HG02610 (cell line): ENCODE measurements around the gene FGFBP1.

ENCODE experiments used
- ATAC-seq: cut with Tn5 transposase; IDR thresholded peaks from one replicate; pipeline ENCODE4 v1.9.1; 2021; ENCODE audit warnings: mild to moderate bottlenecking, moderate library complexity; ENCODE audit not compliant: unreplicated experiment

Gene FGFBP1

DNA sequence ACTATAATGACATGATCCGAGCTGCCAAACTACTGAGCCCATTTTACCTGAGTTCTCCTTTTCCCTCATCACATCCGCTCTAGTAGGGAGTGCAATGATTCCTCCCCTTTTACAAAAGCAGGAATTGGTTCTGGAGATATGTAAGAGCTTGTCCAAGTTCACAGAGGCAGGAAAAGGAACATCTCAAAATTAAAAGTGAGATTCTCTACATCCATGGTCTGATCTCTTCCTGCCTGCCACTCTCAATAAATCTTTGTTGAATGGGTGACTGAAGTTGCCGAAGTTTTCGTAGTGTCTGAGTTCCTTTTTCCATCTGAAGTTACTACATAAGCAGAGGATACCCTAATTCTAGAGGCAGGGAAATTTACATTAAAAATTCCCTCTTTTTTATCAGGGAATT is at the start of gene FGFBP1:
Gene FGFBP1 (minus strand): TSS at position 101 of the 400 bp plus-strand sequence. CDS start 2,108 bp downstream, outside the sequence.
- no peak for ATAC-seq

DNA sequence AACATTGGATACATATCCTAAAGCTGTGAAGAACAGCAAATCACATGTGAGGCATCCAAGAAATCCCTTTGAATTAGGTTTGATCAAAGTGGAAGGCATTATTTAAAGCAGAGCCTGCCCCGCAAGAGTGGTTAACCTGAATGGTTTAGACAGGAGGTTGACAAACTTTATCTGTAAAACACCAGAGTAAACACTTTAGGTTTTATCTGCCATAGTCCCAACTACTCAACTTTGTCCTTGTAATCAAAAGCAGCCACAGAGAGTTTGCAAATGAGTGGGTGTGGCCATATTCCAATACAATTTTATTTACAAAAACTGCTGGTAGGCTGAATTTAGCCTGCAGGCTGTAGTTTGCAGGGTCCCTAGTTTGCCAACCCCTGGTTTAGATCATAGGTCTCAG is 49.7 kb upstream of the FGFBP1 start:
- ATAC-seq = no peak

DNA sequence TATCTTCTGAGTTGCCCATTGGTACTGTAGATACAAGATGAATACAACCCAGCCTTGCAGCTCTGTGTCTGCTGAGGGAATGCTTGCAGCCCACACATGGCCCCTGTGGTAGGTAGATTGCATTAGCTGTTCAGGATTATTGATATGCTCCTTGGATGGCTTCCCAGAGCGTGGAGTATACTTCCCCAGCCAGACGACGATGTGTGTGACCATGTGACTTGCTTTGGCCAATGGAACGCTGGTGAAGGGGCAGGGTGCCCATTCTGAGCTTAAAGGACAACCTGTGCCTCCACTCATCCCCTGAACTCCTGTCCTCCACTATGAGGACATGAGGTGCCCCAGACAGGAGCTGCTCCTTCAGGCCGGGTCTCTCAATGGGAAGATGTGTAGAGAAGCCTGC is 48.4 kb upstream of the FGFBP1 start:
- no peak for ATAC-seq

DNA sequence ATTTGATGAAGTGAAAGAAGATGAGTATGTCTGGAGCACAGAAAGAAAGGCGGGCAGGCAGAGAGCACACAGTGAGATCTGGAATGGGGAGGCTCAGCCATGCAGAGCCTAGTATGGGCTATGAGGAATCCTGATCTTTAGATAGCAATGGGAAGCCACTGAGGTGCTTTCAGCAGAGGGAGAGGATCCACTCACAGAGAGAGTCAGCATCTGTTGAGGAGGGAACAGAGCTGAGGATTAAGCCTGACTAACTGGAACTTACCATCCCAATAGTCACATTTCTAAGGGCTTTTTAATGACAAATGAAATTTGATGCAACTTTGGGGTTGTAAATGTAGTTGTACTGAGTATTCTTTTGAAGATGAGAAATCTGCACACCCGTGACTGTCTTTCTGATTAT is 45.1 kb upstream of the FGFBP1 start:
- ATAC-seq = no peak

DNA sequence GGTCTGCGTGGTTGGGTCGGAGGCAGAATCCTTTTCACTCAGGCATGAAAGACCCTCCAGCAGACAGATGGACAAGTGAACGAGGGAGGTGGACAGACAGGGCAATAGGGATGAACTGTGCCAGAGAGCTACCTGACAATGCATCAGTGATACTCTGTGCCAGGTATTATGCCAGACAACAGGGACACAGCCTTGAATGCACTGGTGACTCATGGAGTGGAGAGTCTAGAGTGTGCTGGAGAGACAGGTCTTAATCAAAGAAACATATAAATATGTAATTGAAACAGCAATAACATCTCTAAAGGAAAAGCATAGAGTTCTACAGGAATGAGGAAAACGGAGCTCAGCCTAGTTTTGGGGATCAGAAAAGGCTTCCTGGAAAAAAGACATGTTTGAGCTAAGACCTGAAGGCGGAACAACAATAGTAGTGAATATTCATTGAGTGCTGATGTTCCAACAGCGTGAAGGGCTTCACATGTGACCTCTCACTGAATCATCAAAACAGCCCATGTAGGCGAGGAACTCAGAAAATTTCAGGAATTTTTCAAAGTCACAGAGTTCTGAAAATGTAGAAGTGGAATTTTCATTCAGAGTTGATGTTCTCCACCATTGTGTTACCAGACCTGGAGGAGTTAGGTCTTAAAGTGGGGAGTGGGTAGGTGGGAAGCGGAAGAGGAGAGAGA is 44.4 kb upstream of the FGFBP1 start:
- ATAC-seq = no peak

DNA sequence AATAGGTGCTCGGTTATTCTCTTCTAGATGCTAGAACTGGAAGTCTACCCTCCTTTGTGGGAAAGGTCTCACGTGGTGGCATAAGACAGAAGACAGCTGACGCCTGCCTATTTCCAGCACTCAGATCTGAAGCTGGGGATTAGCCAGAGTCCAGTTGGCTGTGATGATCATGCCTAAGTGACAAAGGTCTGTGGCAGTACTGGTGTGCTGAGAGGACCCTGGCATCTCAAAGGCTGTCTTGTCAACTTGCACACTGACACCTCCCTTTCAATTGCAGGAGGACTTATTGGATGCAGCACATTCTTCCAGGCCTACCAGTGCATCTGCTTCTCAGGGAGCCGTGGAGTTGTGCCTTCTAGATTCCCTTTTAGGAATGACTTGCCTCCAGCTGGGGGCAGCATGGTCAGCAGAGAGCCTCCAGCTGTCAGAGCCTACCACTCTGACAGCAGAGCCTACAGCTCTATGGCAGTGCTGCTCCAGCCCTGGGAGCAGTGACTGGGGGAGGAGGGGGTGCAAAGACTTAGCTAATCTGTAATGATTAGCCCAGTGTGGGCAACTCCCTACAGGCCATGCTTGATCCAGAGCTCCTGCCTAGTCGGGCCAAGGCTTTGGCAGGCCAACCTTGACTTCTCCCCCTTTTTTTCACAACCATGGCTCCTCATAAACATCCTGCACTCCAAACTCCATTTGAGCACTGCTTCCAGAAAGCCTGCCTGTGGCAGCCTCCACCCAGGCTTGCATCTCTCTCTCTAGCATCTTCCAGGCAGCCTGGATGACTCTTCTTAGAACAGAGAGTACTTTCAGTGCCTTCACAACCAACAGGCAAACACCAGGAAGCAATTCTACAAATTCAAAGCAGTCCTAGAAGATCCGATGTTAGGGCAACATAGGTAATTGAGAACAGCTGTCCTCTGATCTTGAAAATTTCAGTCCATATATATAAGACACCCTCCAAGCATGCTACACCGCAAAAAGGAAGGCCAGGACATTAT is 38.2 kb upstream of the FGFBP1 start:
- no peak for ATAC-seq

DNA sequence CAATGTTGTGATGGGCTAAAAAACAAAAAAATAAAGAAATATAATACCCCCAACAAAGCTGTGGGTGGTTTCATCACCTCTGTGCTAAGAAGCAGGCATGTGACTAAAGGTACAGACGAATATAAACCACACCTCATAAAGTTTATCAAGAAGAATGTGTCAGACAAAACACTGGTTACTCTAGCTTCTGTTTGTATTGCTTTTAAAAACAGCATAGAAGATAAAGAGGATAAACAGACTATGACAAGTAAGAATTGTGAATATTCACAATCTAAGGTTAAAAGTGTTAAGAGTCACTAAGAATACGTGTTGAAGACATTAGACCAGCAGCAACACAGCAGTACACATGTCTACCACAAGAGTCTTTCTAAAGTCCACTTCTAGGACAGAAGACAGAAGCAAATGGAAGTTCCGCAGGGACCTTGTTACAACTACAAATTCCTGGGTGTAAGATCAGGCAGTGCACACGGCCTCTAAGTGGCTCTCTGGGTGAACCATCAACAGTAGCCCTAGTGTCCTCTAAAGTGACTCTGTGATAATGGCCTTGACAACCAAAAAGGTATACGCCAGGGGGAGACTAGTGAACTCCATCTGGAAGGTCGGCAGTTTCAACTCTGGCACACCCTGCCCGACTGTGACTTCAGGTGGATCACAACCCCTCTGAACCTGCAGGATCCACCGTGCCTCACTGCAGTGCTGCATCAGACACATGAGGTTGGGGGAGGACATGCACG is 32.7 kb upstream of the FGFBP1 start:
- ATAC-seq = no peak

DNA sequence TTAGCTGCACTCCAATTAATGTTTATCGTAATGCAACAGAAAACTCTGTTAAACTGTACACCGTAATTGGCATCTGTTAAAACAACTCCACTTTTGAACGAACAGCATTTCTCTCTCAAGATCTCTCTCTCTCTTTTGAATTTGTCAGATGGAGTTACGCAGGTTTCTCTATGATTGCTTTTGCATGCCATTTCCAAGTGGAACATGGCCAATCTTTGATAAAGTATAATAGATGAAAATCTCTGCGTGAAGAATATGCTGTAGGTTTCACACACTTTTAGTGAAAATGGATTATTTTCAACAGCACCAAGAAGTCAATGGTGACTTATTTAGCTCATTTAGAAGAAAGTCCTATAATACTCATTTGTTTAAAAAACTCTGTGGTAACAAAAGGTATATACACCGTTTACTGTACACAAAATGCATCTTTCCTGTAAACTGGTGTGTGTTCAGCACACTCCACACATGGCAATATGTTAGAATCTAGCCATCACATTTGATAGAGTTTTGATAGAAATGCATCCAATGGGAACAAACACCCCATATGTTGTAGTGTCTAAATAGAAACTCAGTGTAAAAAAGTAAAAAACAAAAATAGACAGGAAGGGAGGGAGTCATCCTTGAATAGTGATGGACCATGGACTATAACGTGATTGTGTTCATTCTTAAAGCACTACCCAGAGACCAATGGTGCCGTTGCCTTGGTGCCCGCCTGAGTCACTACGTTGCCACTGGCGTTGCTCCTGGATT is 30.2 kb upstream of the FGFBP1 start:
- ATAC-seq = no peak

DNA sequence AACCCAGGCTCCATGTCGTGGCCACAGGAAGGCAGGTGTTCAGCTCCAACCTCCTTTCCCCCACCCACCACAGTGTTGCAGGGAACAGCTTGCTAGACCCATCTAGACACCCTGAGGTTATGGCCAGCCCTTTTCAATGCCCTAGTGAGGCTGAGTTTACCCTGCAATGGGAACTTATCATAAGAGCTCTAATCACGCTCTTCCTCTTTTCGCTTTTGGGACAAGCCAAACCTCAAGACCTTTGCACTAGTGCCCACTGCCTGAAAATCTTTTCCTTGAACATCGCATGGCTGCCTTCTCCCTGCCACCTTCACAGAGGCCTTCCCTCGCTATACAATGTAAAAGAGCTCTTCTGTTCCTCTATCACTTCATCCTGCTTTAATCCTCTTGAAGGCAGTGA is 26.8 kb upstream of the FGFBP1 start:
- ATAC-seq = no peak

DNA sequence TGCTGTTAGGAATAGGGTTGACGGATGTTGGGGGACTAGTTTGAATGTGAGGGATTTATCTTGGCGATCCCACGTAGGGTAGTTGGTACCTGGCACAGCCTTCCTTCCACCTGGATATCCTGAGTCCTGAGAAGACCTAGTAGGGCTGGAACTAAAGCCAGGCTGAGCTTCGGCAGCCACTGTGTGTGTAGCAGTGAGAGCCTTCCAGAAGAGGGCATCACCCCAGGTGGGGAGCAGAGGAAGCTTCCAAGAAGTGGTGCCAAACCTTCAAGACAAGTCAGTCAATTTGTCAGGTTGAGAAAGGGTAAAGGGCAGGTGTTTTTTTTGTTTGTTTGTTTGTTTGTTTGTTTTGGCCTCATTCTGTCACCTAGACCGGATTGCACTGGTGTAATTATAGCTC is 25.6 kb upstream of the FGFBP1 start:
- ATAC-seq = no peak

DNA sequence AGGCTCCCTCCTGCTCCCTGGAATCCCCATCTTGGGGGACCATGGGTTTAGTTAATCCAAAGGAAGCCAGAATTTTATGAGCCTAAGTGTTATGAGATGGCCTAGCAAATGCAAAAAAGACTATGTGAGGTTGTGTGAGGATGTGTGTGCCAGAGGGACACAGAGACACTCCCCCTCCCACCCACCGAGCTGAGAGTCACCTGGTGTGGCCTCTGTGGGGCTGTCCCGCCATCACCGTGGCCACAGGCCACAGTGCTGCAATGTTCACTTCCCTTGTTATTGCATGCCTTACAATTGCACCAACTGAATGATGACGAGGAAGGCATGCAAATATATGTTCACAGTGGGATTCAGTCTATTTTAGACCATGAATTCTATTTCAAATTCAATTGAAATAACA is 25.0 kb upstream of the FGFBP1 start:
- ATAC-seq = peak; percentile 87

DNA sequence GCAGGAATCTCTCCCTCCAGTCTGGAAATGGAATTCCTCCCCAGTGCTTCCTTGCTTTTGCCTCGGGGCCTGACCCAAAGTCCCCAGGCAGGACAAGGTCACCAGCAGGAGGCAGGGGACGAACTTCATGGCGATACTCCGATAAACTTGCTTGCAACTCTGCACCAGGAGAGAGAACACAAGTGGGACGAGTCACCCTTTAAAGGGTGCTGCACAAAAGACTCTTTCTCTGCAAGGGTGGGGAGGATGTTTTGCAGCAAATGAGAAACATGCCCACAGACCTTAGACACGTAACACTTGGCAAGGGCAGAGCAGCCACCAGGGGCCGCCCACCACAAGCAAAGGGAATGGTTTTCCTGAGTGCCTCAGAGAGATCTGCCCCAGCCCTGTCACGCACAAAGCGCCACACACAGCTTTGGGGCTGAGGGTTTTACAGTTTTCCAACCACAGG is 24.5 kb upstream of the FGFBP1 start, which contains the start of gene FGFBP2:
Gene FGFBP2 (minus strand): TSS at position 175 of the 451 bp plus-strand sequence. CDS start 46 bp downstream, at position 129.
- ATAC-seq = peak; percentile 43

DNA sequence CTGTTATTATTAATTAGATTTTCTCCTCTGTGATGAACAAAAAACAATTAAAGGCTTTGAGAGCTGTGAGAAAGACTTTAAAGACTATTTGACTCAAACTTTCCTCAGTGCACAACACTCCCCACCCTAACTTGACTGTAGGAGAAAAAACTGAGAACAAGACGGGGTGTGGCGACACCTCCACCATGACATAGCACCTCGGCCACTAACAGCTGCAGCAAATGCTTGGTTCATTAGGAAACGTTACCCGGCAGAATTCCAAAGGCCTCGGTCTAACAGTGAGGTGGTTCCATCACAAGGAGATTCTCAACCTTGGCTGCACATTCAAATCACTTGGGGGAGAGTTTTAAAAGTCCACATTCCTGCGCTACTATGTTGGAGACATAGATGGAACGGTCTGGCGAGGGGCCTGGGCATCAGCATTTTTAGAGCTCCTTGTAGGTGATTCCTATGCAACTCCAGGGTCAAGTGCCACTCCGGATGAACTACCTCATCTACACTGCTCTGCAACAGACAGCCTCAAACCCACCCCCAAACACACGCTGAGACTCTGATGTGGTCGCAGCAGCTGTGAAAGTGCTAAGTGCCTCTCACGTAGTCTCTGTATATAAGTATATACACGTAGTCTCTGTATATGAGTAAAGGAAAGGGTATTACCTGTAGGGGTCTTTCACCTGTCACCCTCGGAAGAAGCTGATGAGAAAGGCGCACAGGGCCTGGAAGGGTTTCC is 23.4 kb upstream of the FGFBP1 start:
- ATAC-seq = no peak

DNA sequence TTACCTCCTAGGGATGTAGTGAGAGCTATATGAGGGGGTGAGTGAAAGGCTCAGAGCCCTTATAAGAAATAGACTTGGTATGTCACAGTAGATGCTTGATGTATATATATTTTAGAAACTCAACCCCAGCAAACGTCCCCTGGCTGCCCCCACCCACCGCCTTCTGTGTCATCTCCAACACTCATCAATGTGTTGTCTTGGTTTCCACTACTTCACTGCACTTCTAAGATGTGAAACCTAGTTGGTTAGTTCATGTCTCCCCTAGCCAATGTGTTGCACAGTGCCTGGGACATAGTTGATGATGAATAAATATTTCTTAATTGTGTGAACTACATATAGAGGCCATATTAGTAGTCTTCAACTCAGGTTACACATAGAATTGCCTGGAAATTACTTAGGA is 20.0 kb upstream of the FGFBP1 start:
- ATAC-seq = no peak

DNA sequence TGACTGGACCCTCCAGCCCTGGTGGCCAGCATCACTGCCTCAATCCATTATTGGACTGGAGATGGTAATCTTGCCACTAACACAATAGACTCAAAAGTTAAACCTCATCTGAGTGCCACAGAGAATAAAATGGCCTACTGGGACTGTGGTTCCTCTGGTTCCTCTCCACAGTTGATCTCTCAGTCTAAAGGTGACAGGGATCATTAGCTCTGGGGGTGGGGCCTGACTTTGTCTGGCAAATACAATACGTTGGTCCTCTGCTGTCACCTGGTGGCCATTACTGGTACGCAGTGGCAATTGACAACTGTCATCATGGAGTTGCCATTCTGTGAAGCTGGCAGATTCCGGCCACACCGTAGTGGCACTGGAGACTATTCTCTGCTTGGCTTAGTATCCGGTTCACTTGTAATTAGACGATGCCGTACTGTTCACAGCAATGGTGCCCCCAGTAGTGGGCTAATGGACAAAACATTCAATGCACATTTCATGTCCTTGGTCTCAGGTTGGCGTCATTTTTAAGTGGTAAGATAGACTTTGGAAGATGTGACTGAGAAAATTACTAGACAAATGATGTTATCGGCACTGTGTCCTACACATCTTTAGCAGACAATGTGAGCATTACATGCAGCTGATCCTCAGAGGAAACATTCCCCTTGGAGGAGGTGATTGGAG is 17.8 kb upstream of the FGFBP1 start:
- ATAC-seq = peak; percentile 87

DNA sequence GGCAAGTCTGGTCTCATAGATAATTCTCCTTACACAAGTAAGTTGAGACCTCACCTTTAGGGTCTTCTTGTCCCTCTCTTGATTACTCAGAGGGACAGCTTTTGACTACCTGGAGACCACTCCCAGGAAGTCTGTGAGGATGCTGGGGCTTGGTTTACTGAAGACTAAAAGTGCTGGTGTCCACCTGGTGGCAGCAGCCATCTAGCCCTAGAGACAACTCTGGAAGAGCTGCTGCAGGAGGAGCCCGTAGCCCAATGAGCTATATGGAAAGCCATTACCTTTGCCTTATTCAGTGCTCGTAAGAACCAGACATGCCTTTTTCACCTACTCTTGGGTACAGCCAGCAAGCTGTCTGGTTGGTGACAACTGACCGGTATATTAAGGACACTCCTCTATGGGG is 17.1 kb upstream of the FGFBP1 start:
- ATAC-seq = no peak

DNA sequence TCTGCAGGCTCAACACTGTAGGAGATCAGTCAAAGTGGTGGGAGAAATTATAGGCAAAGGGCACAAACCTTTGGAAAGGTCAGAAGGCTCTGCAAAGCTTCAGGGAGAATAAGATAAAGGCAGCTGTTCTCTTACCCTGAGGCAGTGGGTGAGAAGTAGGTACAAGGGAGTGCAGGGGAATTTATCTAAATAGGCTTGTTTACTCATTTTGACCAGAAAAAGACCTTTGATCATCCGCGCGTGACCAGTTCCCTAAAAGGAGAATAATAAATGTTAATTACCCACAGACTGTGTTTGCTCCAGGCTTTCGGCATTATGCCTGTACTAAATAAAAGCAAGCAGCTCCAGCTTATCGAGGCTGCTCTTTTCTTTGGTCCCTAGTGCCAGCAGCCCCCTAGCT is 15.1 kb upstream of the FGFBP1 start:
- peak; percentile 45 for ATAC-seq

DNA sequence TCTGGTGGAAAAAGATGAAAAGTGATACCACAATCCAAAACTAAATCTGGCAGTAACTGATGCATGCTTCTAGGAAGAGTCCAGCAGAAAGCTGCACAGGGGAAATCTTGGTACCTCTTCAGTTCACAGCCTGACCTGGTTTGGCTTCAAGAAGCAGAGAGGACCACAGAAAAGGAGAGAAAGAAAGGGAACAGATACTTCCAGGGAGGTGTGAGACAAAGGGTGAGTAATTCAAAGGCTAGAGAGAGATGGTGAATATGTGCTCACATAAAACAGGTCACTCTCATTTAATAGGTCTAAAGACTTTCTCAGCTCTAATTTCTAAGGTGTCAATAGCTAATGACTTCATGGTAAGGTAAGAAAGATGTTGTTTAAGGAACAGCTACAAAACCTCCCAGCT is 13.2 kb upstream of the FGFBP1 start:
- no peak for ATAC-seq

DNA sequence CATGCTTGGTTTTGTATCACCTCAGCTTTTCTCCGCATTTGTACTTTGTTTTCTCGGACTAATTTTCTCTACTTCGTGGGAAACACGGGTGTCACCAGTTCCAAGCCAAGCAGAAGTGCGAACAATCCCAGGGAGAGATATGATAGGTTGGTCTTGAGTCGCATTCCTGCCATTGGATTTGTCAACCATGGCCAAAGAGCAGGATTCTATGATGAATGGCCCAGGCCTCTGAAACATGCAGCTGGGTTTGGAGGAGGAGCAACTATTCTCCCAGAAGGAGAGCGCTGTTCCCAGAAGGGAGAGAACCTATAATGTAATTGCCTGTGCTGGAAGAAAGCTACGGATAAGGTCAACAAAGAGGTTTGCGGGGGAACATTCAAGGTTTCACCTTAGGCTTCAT is 10.3 kb upstream of the FGFBP1 start:
- ATAC-seq = no peak
